Stomach (tissue), 9 donors: ENCODE measurements around the gene GPRC5C. TPM values are rescaled to one million over a fixed set of nuclear protein-coding genes. Genes with fewer than 3 reads are reported as not detected.

Experiments
- DNase-seq, 2 donors: peaks; one replicate each; pipeline versions ENCODE4 v3.0.0 to v3.0.0-alpha.2; 2013 to 2019
- H3K27ac ChIP-seq, 5 donors: fragments of 200-600 bp in 4 of 5; sonication (generic) in 4 of 5; one replicate each; pipeline ENCODE4 v1.5.1; 2013 to 2019; ENCODE audit warnings: mild to moderate bottlenecking in 1 of 5, moderate library complexity in 1 of 5
- H3K27me3 ChIP-seq, 3 donors: fragments of 200-600 bp; sonication (generic); one replicate each; pipeline ENCODE4 v1.5.1; 2017 to 2019; ENCODE audit warnings: mixed run types in 1 of 3
- H3K36me3 ChIP-seq, 4 donors: fragments of 200-600 bp; sonication (generic); 1 replicate in 3 of 4; 2 replicates in 1 of 4; pipeline ENCODE4 v1.5.1; 2016 to 2019
- H3K4me1 ChIP-seq, 4 donors: fragments of 200-600 bp; sonication (generic); one replicate each; pipeline ENCODE4 v1.5.1; 2016 to 2019
- H3K4me3 ChIP-seq, 4 donors: fragments of 200-600 bp; sonication (generic) in 3 of 4; one replicate each; pipeline ENCODE4 v1.5.1; 2016 to 2019; ENCODE audit warnings: mild to moderate bottlenecking in 1 of 4
- H3K9me3 ChIP-seq, 4 donors: fragments of 200-600 bp; sonication (generic); one replicate each; pipeline ENCODE4 v1.5.1; 2016 to 2019
- EP300 ChIP-seq: sonication (generic); formaldehyde crosslinking; IDR thresholded peaks from one replicate; pipeline ENCODE4 v1.6.1; 2017; ENCODE audit warnings: antibody characterized with exemption
- POLR2A ChIP-seq, 4 donors: fragments of 450-650 bp; IDR thresholded peaks; one replicate each; pipeline ENCODE4 v1.6.1; 2016; ENCODE audit warnings: antibody characterized with exemption in 4 of 4, control low read depth in 2 of 4, mild to moderate bottlenecking in 1 of 4, moderate library complexity in 1 of 4
- POLR2AphosphoS5 ChIP-seq, 3 donors: sonication (generic); formaldehyde crosslinking; IDR thresholded peaks; one replicate each; pipeline ENCODE4 v1.6.1; 2016; ENCODE audit warnings: antibody characterized with exemption in 3 of 3
- WGBS, 5 donors: extraction: QIAGEN DNeasy Blood & Tissue Kit in 3 of 5; methylation state at CpG; one replicate each; pipeline versions ENCODE4 v1.1.5 to v1.1.7; 2013 to 2018; 5-methylcytosine and 5-hydroxymethylcytosine counted together
- intact Hi-C: fragments of 100-400 bp; cut with DNase I; formaldehyde crosslinking; loops from one replicate; pipeline ENCODE4 v1.15.1; 2023; ENCODE audit warnings: low total_unique reads
- polyA plus RNA-seq, 3 donors: library from polyadenylated mRNA; stranded (reverse); fragments of 200-250 nt; gene quantifications; one replicate each; pipeline ENCODE4 v1.2.3, GENCODE V29; 2013
- total RNA-seq, 5 donors: library from RNA; depleted of rRNA; stranded (reverse); fragments of >200 nt; gene quantifications; one replicate each; pipeline versions ENCODE4 v1.1.0 to v1.2.3, GENCODE V29; 2014 to 2016
- TF ChIP-seq, protein P1 (sequence below), 7 experiments: fragments of 450-650 bp in 4 of 7; fragments of 200-600 bp in 3 of 7; sonication (generic) in 3 of 7; IDR thresholded peaks; one replicate each; pipeline ENCODE4 v1.5.1; 2016 to 2019; ENCODE audit warnings: antibody characterized with exemption in 7 of 7, control low read depth in 2 of 7, mild to moderate bottlenecking in 1 of 7
- donor health status: healthy with polysubstance abuse.
- donor health status: Bipolar disorder and iron deficiency.
- donor health status: healthy.

GPRC5C gene
- total and polyA plus RNA-seq, 8 donors: 66.5 to 321 (median 129) TPM

DNA sequence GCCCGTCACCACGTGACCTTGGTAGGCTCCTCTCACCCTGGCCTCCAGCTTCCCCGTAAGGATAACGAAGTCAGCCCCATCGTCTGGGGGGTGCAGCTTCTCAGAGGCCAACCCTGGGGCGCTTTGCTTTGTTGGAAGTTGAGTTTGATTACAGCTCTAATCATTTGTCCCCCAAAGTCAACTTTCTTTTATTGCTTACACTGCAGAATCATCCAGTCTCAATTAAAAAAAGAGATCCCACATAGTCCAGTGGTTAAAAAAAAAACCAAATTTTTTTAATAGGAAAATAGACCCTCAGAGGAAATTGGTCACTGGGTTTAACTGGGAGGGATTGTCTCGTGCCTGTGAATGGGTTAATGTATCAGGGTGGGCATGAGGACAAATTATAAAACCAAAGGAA lies 7.8 kb upstream of the GPRC5C start:
- no peak for TF ChIP-seq POLR2A (IDR thresholded peaks at IDR 0.05)
- TF ChIP-seq EP300: no peak
- TF ChIP-seq POLR2AphosphoS5 (IDR thresholded peaks at IDR 0.05): no peak
- TF ChIP-seq, protein P1, sequence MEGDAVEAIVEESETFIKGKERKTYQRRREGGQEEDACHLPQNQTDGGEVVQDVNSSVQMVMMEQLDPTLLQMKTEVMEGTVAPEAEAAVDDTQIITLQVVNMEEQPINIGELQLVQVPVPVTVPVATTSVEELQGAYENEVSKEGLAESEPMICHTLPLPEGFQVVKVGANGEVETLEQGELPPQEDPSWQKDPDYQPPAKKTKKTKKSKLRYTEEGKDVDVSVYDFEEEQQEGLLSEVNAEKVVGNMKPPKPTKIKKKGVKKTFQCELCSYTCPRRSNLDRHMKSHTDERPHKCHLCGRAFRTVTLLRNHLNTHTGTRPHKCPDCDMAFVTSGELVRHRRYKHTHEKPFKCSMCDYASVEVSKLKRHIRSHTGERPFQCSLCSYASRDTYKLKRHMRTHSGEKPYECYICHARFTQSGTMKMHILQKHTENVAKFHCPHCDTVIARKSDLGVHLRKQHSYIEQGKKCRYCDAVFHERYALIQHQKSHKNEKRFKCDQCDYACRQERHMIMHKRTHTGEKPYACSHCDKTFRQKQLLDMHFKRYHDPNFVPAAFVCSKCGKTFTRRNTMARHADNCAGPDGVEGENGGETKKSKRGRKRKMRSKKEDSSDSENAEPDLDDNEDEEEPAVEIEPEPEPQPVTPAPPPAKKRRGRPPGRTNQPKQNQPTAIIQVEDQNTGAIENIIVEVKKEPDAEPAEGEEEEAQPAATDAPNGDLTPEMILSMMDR (IDR thresholded peaks at IDR 0.05): no peak
- H3K4me3 ChIP-seq: no peak overlapping the region
- no peaks in the 10 kb centered on the region for H3K9me3 ChIP-seq
- WGBS, 5 donors: 87 to 92% (median 90%) methylated on average over 7 of the region's 7 CpGs
- peaks cover 26 to 39% (median 33%) of the 10 kb centered on the region in 4 donors for H3K4me1 ChIP-seq
- intact Hi-C loops: no loop called here
- peaks cover 0 to 10% (median 0%) of the 10 kb centered on the region in 3 donors for H3K27me3 ChIP-seq
- H3K27ac ChIP-seq: no peak overlapping the region
- no peak for DNase-seq
- no peaks in the 10 kb centered on the region for H3K36me3 ChIP-seq

GRCh38 chr17:74424657-74425056 lies 7.2 kb upstream of the GPRC5C start:
- Histone ChIP-seq H3K4me3 (no peak overlapping the region), H3K36me3 (no peaks in the 10 kb centered on the region), H3K4me1 (peaks cover 30 to 44% (median 38%) of the 10 kb centered on the region in 4 donors), H3K9me3 (no peaks in the 10 kb centered on the region), H3K27ac (no peak overlapping the region), H3K27me3 (peaks cover 0 to 12% (median 0%) of the 10 kb centered on the region in 3 donors)
- WGBS, 5 donors: 78 to 89% (median 86%) methylated on average over 8 to 14 of the region's 14 CpGs
- intact Hi-C loops: no loop called here
- DNase-seq: no peak
- TF ChIP-seq POLR2AphosphoS5 (IDR thresholded peaks at IDR 0.05) (no peak), EP300 (no peak), POLR2A (IDR thresholded peaks at IDR 0.05) (no peak)
- TF ChIP-seq, protein P1 (IDR thresholded peaks at IDR 0.05): no peak

DNA sequence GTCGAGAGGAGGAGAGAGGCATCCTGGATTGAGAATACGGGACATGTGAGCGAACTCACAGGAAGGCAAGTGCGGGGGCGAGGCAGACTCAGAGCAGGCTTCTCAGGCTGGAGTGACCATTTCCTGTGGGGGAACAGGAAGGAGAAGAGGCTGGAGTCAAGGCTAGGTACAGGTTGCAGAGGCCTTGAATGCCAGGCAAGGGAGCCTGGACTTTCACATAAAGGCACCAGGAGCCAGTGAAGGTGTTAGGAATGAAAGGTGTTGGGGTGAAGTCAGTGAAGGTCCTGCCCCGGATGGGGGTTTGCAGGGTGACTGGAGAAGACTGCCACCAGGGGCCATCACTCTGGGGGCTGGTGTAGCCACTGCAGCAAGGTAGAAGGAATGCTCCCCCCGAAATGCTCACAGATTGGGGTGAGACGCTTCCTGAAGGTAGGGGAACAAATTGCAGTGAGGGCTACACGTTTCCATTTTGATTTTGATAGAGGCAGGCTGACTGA lies 5.3 kb upstream of the GPRC5C start:
- H3K36me3 ChIP-seq: no peaks in the 10 kb centered on the region
- WGBS, 5 donors: 64 to 78% (median 72%) methylated on average over 9 of the region's 9 CpGs
- no peak for DNase-seq

DNA sequence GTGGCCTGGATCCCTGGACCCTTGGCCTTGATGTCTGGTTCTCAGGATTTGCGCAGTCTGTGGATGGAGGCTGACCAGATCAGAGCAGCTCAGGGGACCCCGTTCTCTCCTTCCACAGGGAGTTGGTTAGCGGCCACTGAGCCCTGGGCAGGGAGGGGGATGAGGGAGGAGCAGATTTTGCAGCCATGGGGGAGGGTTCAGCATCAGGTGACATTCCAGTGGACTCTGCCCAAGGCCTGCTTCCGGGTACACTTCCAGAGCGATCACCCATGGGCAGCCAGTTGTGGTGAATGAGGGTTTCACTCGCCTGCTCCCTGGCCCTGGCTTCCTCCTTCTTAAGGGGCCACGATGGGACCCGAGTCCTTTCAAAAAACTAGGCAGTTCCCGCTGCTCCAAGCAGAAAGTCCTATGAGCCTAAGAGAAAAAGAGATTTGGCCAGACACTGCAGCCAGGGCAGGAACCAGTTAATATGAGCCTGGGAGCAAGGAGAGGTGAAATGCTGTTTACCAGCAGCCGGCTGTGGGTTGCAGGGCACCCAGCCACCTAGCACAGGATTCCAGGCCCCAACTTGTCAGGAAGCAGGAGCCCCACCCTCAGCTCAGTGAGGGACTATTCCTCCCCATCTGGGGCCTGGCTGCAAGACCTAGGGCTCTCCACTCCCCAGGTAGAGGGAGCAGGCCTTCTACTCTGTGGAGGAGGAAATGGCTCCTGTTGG lies 4.7 kb upstream of the GPRC5C start:
- 30 to 48% (median 38%) methylated on average over 9 to 10 of the region's 10 CpGs for WGBS, 5 donors
- peaks cover 0 to 38% (median 16%) of the 10 kb centered on the region in 3 donors for H3K27me3 ChIP-seq
- no peaks in the 10 kb centered on the region for H3K36me3 ChIP-seq
- peaks cover 32 to 63% (median 55%) of the 10 kb centered on the region in 4 donors for H3K4me1 ChIP-seq
- DNase-seq: peak; percentile 86 to 89
- no peaks in the 10 kb centered on the region for H3K9me3 ChIP-seq
- no peak overlapping the region for H3K4me3 ChIP-seq
- intact Hi-C loops: no loop called here
- H3K27ac ChIP-seq: peak overlapping the region; percentile 88 to 99 (median 96)
- peak in 2 of 3 donors; percentile 56 to 80 for TF ChIP-seq POLR2AphosphoS5 (IDR thresholded peaks at IDR 0.05)
- TF ChIP-seq EP300: no peak
- TF ChIP-seq POLR2A (IDR thresholded peaks at IDR 0.05): no peak
- TF ChIP-seq, protein P1 (IDR thresholded peaks at IDR 0.05): peak in 1 of 7 experiments; percentile 16

More for the DNA sequence above, 5.3 kb upstream of the GPRC5C start:
- TF ChIP-seq EP300 (no peak), POLR2A (IDR thresholded peaks at IDR 0.05) (no peak), POLR2AphosphoS5 (IDR thresholded peaks at IDR 0.05) (no peak)
- TF ChIP-seq, protein P1 (IDR thresholded peaks at IDR 0.05): no peak
- no peak overlapping the region for H3K4me3 ChIP-seq
- H3K4me1 ChIP-seq: peaks cover 32 to 57% (median 49%) of the 10 kb centered on the region in 4 donors
- intact Hi-C loops: no loop called here
- H3K27ac ChIP-seq: peak overlapping the region; percentile 88 to 99 (median 96)
- peaks cover 0 to 31% (median 10%) of the 10 kb centered on the region in 3 donors for H3K27me3 ChIP-seq
- no peaks in the 10 kb centered on the region for H3K9me3 ChIP-seq
